Lower leg skin (tissue), 3 donors: ENCODE measurements around the gene HSD17B11.

Experiments used
- CTCF ChIP-seq, 3 donors: fragments of 450-650 bp; IDR thresholded peaks; one replicate each; pipeline ENCODE4 v1.5.1; 2016; ENCODE audit warnings: antibody characterized with exemption in 3 of 3, mild to moderate bottlenecking in 3 of 3, moderate library complexity in 2 of 3
- POLR2A ChIP-seq, 2 donors: fragments of 450-650 bp; IDR thresholded peaks; one replicate each; pipeline ENCODE4 v1.6.1; 2016 to 2017; ENCODE audit warnings: antibody characterized with exemption in 2 of 2, mild to moderate bottlenecking in 1 of 2, moderate library complexity in 1 of 2

GRCh38 chr4:87416965-87417364 lies 26.0 kb upstream of the HSD17B11 start:
- TF ChIP-seq POLR2A (IDR thresholded peaks at IDR 0.05) (no peak), CTCF (IDR thresholded peaks at IDR 0.05) (no peak)
